CD8-positive, alpha-beta memory T cell (primary cell): ENCODE results near the gene TBC1D5. TPM values are rescaled to one million over a fixed set of nuclear protein-coding genes. Genes with fewer than 3 reads are reported as not detected.
"Not testable (repeated sequence)": the region's sequence is repeated elsewhere in the genome, so short reads cannot be mapped to it uniquely, and the experiment has no call there.

ENCODE experiments used
- CTCF ChIA-PET: fragments of 350-600 bp; sonication (Branson Sonifier 250); formaldehyde crosslinking; loops from one replicate; lab custom pipeline; 2021; ENCODE audit warnings: antibody characterized with exemption; lab: Charles Lee
- POLR2A ChIA-PET: fragments of 350-600 bp; sonication (Branson Sonifier 250); formaldehyde crosslinking; loops from one replicate; lab custom pipeline; 2021; ENCODE audit warnings: antibody characterized with exemption; lab: Charles Lee
- DNase-seq, 5 donors: peaks; one replicate each; pipeline versions ENCODE4 v3.0.0 to v3.0.0-alpha.2; 2020 to 2022; ENCODE audit warnings: mixed read lengths in 1 of 5
- H3K27ac ChIP-seq: one replicate; pipeline ENCODE4 v1.7.0; 2013; ENCODE audit warnings: low read depth, mild to moderate bottlenecking, low read length, moderate library complexity
- H3K27me3 ChIP-seq: 2 replicates; pipeline ENCODE4 v1.7.0; 2013; ENCODE audit warnings: low read length, mild to moderate bottlenecking; ENCODE audit not compliant: insufficient read depth, poor library complexity, severe bottlenecking
- H3K36me3 ChIP-seq: 2 replicates; pipeline ENCODE4 v1.7.0; 2013; ENCODE audit warnings: mild to moderate bottlenecking, low read length, moderate library complexity; ENCODE audit not compliant: insufficient read depth
- H3K4me1 ChIP-seq: 2 replicates; pipeline ENCODE4 v1.7.0; 2013; ENCODE audit warnings: mild to moderate bottlenecking, low read length, moderate library complexity; ENCODE audit not compliant: insufficient read depth
- H3K4me3 ChIP-seq: 2 replicates; pipeline ENCODE4 v1.7.0; 2013; ENCODE audit warnings: mild to moderate bottlenecking, low read length
- H3K9me3 ChIP-seq: 2 replicates; pipeline ENCODE4 v1.7.0; 2013; ENCODE audit warnings: mild to moderate bottlenecking, low read length
- H3K27ac Mint-ChIP-seq, 8 donors: one replicate each; pipeline ENCODE4 v1.8.0; 2020 to 2021; ENCODE audit warnings: mixed read lengths in 8 of 8, mild to moderate bottlenecking in 6 of 8, inconsistent platforms in 3 of 8, moderate library complexity in 3 of 8
- H3K27me3 Mint-ChIP-seq, 2 donors: one replicate each; pipeline ENCODE4 v1.8.0; 2020 to 2021; ENCODE audit warnings: mixed read lengths in 2 of 2, mild to moderate bottlenecking in 1 of 2, moderate library complexity in 1 of 2
- H3K36me3 Mint-ChIP-seq, 3 donors: one replicate each; pipeline ENCODE4 v1.8.0; 2020 to 2021; ENCODE audit warnings: mixed read lengths in 3 of 3, inconsistent platforms in 1 of 3, mild to moderate bottlenecking in 1 of 3
- H3K4me1 Mint-ChIP-seq, 3 donors: one replicate each; pipeline ENCODE4 v1.8.0; 2020 to 2021; ENCODE audit warnings: mixed read lengths in 3 of 3, inconsistent platforms in 1 of 3, mild to moderate bottlenecking in 1 of 3
- H3K4me3 Mint-ChIP-seq, 7 donors: one replicate each; pipeline ENCODE4 v1.8.0; 2020 to 2021; ENCODE audit warnings: mixed read lengths in 7 of 7, mild to moderate bottlenecking in 6 of 7, moderate library complexity in 4 of 7, inconsistent platforms in 2 of 7
- H3K9me3 Mint-ChIP-seq, 5 donors: one replicate each; pipeline ENCODE4 v1.8.0; 2020 to 2022; ENCODE audit warnings: mixed read lengths in 5 of 5, mild to moderate bottlenecking in 3 of 5, moderate library complexity in 2 of 5, inconsistent platforms in 1 of 5
- polyA plus RNA-seq: library from polyadenylated mRNA; unstranded; fragments of 300-500 nt; fragmentation: Illumina TruSeq; gene quantifications from one replicate; pipeline ENCODE4 v1.2.3, GENCODE V29; 2021
- total RNA-seq, 2 experiments: library from RNA; stranded (reverse); gene quantifications; one replicate each; pipeline ENCODE4 v1.2.3, GENCODE V29; 2021

TBC1D5 gene
- total and polyA plus RNA-seq, 3 experiments from 2014 or later = 35.8 to 45.1 (median 40.0) TPM

GRCh38 chr3:17649748-17650147 lies 92.7 kb downstream of the TBC1D5 start:
- H3K27me3 ChIP-seq, H3K27me3 Mint-ChIP-seq, H3K9me3 ChIP-seq, H3K4me3 Mint-ChIP-seq, H3K36me3 Mint-ChIP-seq, H3K27ac Mint-ChIP-seq, CTCF ChIA-PET, POLR2A ChIA-PET, H3K9me3 Mint-ChIP-seq, H3K27ac ChIP-seq, H3K4me3 ChIP-seq, H3K36me3 ChIP-seq, H3K4me1 ChIP-seq, DNase-seq: not testable (repeated sequence)
- H3K4me1 Mint-ChIP-seq = peaks cover 4 to 13% (median 12%) of the 10 kb centered on the region in 3 donors

- DNase-seq, H3K27me3 ChIP-seq, H3K9me3 Mint-ChIP-seq, H3K4me1 ChIP-seq, POLR2A ChIA-PET, H3K36me3 ChIP-seq, H3K36me3 Mint-ChIP-seq, H3K27ac ChIP-seq, CTCF ChIA-PET, H3K4me3 Mint-ChIP-seq, H3K4me3 ChIP-seq, H3K27me3 Mint-ChIP-seq, H3K9me3 ChIP-seq, H3K27ac Mint-ChIP-seq: not testable (repeated sequence)
- peaks cover 4 to 12% (median 11%) of the 10 kb centered on the region in 3 donors for H3K4me1 Mint-ChIP-seq
These were observed 93.6 kb downstream of the TBC1D5 start for GRCh38 chr3:17648630-17649355.

- Histone ChIP-seq H3K4me3 (no peak overlapping the region), H3K4me1 (no peaks in the 10 kb centered on the region), H3K9me3 (no peaks in the 10 kb centered on the region), H3K27ac (no peak overlapping the region), H3K36me3 (no peaks in the 10 kb centered on the region), H3K27me3 (no peaks in the 10 kb centered on the region)
- Mint-ChIP-seq H3K27ac (no peak overlapping the region), H3K4me3 (no peak overlapping the region), H3K27me3 (no peaks in the 10 kb centered on the region), H3K9me3 (peaks cover 0 to 2% (median 0%) of the 10 kb centered on the region in 5 donors), H3K36me3 (peaks cover 0 to 4% (median 0%) of the 10 kb centered on the region in 3 donors), H3K4me1 (peaks cover 0 to 5% (median 3%) of the 10 kb centered on the region in 3 donors)
- ChIA-PET CTCF (interaction anchor here (1.1 to 5.0 kb wide), 4 partner anchors 9 to 196 kb away, joined by 3 to 38 read pairs (median 5); no protein-coding TSS in a partner anchor), POLR2A (no interaction called here)
- peak in 2 of 5 donors; percentile 7 to 13 for DNase-seq
These were observed 97.2 kb downstream of the TBC1D5 start for GRCh38 chr3:17645074-17645698.

GRCh38 chr3:17643691-17644090 lies 98.7 kb downstream of the TBC1D5 start:
- Mint-ChIP-seq H3K4me3 (no peak overlapping the region), H3K27ac (peak overlapping the region in 1 of 8 donors; percentile 4), H3K9me3 (no peaks in the 10 kb centered on the region), H3K4me1 (peaks cover 5 to 14% (median 6%) of the 10 kb centered on the region in 3 donors), H3K36me3 (peaks cover 0 to 2% (median 0%) of the 10 kb centered on the region in 3 donors), H3K27me3 (no peaks in the 10 kb centered on the region)
- ChIA-PET CTCF (interaction anchor here (5.0 kb wide), 1 partner anchor 197 kb away, joined by 38 read pairs; no protein-coding TSS in a partner anchor), POLR2A (no interaction called here)
- Histone ChIP-seq H3K27me3 (no peaks in the 10 kb centered on the region), H3K4me3 (no peak overlapping the region), H3K4me1 (no peaks in the 10 kb centered on the region), H3K9me3 (no peaks in the 10 kb centered on the region), H3K36me3 (no peaks in the 10 kb centered on the region), H3K27ac (no peak overlapping the region)
- DNase-seq = no peak

GRCh38 chr3:17642474-17642873 lies 100.0 kb downstream of the TBC1D5 start:
- CTCF ChIA-PET = interaction anchor here (5.0 kb wide), 1 partner anchor 198 kb away, joined by 38 read pairs; no protein-coding TSS in a partner anchor
- H3K4me1 ChIP-seq = no peaks in the 10 kb centered on the region
- H3K27ac ChIP-seq = no peak overlapping the region
- H3K9me3 Mint-ChIP-seq = no peaks in the 10 kb centered on the region
- no peaks in the 10 kb centered on the region for H3K27me3 ChIP-seq
- H3K36me3 Mint-ChIP-seq = peaks cover 0 to 2% (median 0%) of the 10 kb centered on the region in 3 donors
- no peaks in the 10 kb centered on the region for H3K9me3 ChIP-seq
- peaks cover 5 to 21% (median 9%) of the 10 kb centered on the region in 3 donors for H3K4me1 Mint-ChIP-seq
- H3K27me3 Mint-ChIP-seq = no peaks in the 10 kb centered on the region
- no peaks in the 10 kb centered on the region for H3K36me3 ChIP-seq
- DNase-seq = no peak
- H3K27ac Mint-ChIP-seq = no peak overlapping the region
- H3K4me3 Mint-ChIP-seq = no peak overlapping the region
- no peak overlapping the region for H3K4me3 ChIP-seq
- POLR2A ChIA-PET = no interaction called here

GRCh38 chr3:17640466-17640865 lies 102.0 kb downstream of the TBC1D5 start:
- H3K36me3 Mint-ChIP-seq = peaks cover 0 to 2% (median 0%) of the 10 kb centered on the region in 3 donors
- CTCF ChIA-PET = no interaction called here

GRCh38 chr3:17639765-17640164 lies 102.7 kb downstream of the TBC1D5 start:
- H3K27ac Mint-ChIP-seq = peak overlapping the region in 1 of 8 donors; percentile 75
- no peak overlapping the region for H3K4me3 ChIP-seq
- no peaks in the 10 kb centered on the region for H3K27me3 ChIP-seq
- peaks cover 0 to 2% (median 0%) of the 10 kb centered on the region in 3 donors for H3K36me3 Mint-ChIP-seq
- no peaks in the 10 kb centered on the region for H3K4me1 ChIP-seq
- ChIA-PET POLR2A (no interaction called here), CTCF (no interaction called here)
- no peak overlapping the region for H3K27ac ChIP-seq
- no peaks in the 10 kb centered on the region for H3K36me3 ChIP-seq
- H3K4me1 Mint-ChIP-seq = peaks cover 5 to 25% (median 14%) of the 10 kb centered on the region in 3 donors
- H3K9me3 ChIP-seq = no peaks in the 10 kb centered on the region
- no peak overlapping the region for H3K4me3 Mint-ChIP-seq
- no peaks in the 10 kb centered on the region for H3K9me3 Mint-ChIP-seq
- no peaks in the 10 kb centered on the region for H3K27me3 Mint-ChIP-seq
- no peak for DNase-seq

More at GRCh38 chr3:17640466-17640865, 102.0 kb downstream of the TBC1D5 start:
- no peak overlapping the region for H3K27ac ChIP-seq
- no peak overlapping the region for H3K4me3 ChIP-seq
- POLR2A ChIA-PET = no interaction called here
- H3K4me1 ChIP-seq = no peaks in the 10 kb centered on the region
- no peaks in the 10 kb centered on the region for H3K36me3 ChIP-seq
- Mint-ChIP-seq H3K27ac (no peak overlapping the region), H3K27me3 (no peaks in the 10 kb centered on the region), H3K9me3 (no peaks in the 10 kb centered on the region), H3K4me1 (peaks cover 5 to 25% (median 11%) of the 10 kb centered on the region in 3 donors), H3K4me3 (no peak overlapping the region)
- no peaks in the 10 kb centered on the region for H3K27me3 ChIP-seq
- DNase-seq = no peak
- no peaks in the 10 kb centered on the region for H3K9me3 ChIP-seq

GRCh38 chr3:17639257-17639656 lies 103.2 kb downstream of the TBC1D5 start:
- Histone ChIP-seq H3K4me1 (no peaks in the 10 kb centered on the region), H3K36me3 (no peaks in the 10 kb centered on the region), H3K4me3 (no peak overlapping the region), H3K27ac (no peak overlapping the region), H3K9me3 (no peaks in the 10 kb centered on the region), H3K27me3 (no peaks in the 10 kb centered on the region)
- H3K27me3 Mint-ChIP-seq = no peaks in the 10 kb centered on the region
- no peak overlapping the region for H3K27ac Mint-ChIP-seq
- CTCF ChIA-PET = interaction anchor here (1.2 kb wide), 1 partner anchor 10 kb away, joined by 3 read pairs; no protein-coding TSS in a partner anchor
- POLR2A ChIA-PET = no interaction called here
- H3K4me1 Mint-ChIP-seq = peaks cover 5 to 26% (median 14%) of the 10 kb centered on the region in 3 donors
- H3K36me3 Mint-ChIP-seq = peaks cover 0 to 3% (median 0%) of the 10 kb centered on the region in 3 donors
- no peaks in the 10 kb centered on the region for H3K9me3 Mint-ChIP-seq
- DNase-seq = no peak
- H3K4me3 Mint-ChIP-seq = no peak overlapping the region
